ENCODE data around the gene P2RX6.

GRCh38 chr22:21014726-21015465 is at the start of gene P2RX6:
- TF ChIP-seq NFRKB (IDR thresholded peaks at IDR 0.05) (no peak), BHLHE40 (IDR thresholded peaks at IDR 0.05; ENCODE audit: borderline replicate concordance) (no peak), ZNF384 (IDR thresholded peaks at IDR 0.05) (no peak), SUZ12 (IDR thresholded peaks at IDR 0.05) (no peak), ARNT (IDR thresholded peaks at IDR 0.05) (no peak), FOXK2 (IDR thresholded peaks at IDR 0.05) (no peak), FOXM1 (IDR thresholded peaks at IDR 0.05; ENCODE audit: borderline replicate concordance) (no peak), CTBP1 (IDR thresholded peaks at IDR 0.05; ENCODE audit: borderline replicate concordance) (no peak), TARDBP (IDR thresholded peaks at IDR 0.05) (no peak)
- TF ChIP-seq, protein P1, sequence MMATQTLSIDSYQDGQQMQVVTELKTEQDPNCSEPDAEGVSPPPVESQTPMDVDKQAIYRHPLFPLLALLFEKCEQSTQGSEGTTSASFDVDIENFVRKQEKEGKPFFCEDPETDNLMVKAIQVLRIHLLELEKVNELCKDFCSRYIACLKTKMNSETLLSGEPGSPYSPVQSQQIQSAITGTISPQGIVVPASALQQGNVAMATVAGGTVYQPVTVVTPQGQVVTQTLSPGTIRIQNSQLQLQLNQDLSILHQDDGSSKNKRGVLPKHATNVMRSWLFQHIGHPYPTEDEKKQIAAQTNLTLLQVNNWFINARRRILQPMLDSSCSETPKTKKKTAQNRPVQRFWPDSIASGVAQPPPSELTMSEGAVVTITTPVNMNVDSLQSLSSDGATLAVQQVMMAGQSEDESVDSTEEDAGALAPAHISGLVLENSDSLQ (IDR thresholded peaks at IDR 0.05) = no peak
